Activated CD4-positive, alpha-beta T cell treated with anti-CD3 and anti-CD28 coated beads, Interleukin-2, Interleukin-4, amounts not matched to agents 100 ng/mL and 50 ng/mL, durations not matched to agents 16 hours and 8 hours (primary cell): Measurements from ENCODE around the gene SOCS7.

Experiments
- DNase-seq: peaks from one replicate; pipeline ENCODE4 v3.0.0-alpha.2; 2020; ENCODE audit warnings: low spot score

Gene SOCS7, protein sequence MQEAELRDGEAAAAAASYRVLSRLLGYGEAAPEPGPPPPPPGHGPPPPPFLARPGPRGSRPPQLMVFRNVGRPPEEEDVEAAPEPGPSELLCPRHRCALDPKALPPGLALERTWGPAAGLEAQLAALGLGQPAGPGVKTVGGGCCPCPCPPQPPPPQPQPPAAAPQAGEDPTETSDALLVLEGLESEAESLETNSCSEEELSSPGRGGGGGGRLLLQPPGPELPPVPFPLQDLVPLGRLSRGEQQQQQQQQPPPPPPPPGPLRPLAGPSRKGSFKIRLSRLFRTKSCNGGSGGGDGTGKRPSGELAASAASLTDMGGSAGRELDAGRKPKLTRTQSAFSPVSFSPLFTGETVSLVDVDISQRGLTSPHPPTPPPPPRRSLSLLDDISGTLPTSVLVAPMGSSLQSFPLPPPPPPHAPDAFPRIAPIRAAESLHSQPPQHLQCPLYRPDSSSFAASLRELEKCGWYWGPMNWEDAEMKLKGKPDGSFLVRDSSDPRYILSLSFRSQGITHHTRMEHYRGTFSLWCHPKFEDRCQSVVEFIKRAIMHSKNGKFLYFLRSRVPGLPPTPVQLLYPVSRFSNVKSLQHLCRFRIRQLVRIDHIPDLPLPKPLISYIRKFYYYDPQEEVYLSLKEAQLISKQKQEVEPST

DNA sequence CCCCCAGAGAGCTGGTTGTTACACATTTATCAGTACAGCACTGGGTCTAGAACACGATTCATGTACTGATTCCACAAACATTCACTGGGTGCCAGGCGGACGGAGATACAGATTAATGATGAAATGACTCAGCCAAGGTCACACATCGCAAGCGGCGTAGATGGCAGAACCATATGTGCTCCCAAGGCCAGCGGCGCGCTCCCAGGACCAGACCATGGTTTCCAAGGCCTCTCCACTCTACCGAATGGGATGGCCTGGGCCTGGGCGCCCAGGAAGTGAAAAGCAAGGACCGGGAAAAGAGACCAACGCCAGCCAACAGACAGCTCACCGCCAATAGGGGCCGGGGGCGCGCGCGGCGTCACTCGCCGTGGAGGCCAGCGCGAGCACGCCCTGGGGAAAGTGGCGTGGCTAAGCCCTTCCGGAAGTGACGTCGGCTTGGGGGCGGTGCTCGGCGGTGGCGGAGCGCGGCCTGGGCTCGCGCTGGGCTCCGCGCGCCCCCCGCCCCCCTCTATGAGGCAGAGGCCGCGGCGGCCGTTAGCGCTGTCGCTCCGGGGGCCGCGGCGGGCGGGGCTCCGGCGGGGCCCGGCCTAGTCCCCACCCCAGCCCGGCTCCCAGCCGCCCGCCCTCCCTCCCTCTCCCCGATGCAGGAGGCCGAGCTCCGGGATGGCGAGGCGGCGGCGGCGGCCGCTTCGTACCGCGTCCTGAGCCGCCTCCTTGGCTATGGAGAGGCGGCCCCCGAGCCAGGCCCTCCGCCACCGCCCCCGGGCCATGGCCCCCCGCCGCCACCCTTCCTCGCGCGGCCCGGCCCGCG is at the start of gene SOCS7:
Gene SOCS7 (plus strand): TSS at position 433 of the 811 bp plus-strand sequence. CDS start 209 bp downstream, at position 642.
- peak; percentile 93 for DNase-seq

DNA sequence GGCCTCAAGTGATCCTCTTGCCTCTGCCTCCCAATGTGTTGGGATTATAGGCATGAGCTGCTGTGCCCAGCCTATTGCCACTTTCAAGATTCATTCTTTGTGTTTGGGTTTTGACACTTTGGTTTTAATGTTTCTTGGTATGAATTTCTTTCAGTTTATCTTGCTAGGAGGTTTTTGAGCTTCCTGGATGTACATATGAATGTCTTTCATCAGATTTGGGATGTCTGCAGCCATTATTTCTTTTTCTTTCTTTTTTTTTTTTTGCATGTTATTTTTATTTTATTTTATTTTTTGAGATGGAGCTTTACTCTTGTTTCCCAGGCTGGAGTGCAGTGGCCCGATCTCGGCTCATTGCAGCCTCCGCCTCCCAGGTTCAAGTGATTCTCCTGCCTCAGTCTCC is 36.1 kb upstream of the SOCS7 start:
- DNase-seq, result peak; percentile 35

DNA sequence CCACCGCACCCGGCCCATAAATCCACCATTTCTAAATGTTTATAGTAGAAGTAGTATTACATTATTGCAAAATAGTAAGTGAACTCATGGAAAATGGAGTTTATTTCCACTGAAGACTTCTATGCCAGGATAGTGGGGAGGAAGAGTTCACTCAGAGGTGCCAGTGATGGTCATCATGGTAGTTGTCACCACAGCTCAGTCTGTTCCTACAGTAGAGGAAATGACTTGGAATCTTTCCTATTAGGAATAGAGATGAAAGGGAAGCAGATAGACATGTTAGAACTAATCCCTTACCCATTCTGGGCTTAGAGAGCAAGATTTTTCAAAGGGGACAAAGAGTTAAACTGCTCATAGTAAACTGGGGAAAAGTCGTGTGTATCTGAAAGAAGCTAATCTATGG is 34.6 kb upstream of the SOCS7 start:
- DNase-seq, result no peak

DNA sequence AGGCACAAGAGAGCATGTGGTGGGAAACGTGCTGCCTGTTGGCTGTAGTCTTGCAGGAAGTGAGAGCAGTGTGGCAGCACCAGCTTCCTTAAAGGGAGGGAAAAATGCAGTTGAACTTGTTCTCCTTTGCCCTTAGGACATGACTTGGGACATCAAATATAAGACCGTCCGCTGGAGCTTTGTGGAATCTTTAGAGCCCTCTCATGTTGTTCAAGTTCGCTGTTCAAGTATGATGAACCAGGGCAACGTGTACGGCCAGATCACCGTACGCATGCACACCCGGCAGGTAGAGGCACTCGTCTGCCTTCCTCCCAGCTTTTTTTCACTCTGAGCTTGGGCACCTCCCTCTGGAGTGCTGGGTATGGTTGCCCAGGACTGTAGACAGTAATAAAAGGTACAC is 31.2 kb upstream of the SOCS7 start:
- DNase-seq, result no peak

DNA sequence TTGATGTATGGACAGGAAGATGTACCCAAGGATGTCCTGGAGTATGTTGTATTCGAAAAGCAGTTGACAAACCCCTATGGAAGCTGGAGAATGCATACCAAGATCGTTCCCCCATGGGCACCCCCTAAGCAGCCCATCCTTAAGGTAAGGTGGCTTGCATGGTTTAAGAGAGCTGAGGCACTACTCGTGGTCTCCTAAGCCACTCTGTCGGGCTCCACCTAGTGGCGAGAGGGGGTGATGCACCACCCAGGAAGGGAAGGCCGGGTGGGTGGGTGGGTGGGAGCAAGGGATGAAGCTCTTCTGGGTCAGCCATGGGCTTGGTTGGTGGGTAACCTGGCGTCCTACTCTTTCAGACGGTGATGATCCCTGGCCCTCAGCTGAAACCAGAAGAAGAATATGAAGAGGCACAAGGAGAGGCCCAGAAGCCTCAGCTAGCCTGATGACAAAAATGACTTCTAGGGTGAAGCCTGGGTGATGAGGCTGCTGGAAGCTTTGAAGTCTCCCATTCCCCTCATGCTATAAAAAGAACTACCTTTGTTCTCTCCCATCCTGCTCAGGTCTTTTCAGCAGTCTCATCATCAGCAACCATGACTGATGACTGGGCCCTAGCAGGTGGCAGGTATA is 29.4 kb upstream of the SOCS7 start:
- peak; percentile 73 for DNase-seq

DNA sequence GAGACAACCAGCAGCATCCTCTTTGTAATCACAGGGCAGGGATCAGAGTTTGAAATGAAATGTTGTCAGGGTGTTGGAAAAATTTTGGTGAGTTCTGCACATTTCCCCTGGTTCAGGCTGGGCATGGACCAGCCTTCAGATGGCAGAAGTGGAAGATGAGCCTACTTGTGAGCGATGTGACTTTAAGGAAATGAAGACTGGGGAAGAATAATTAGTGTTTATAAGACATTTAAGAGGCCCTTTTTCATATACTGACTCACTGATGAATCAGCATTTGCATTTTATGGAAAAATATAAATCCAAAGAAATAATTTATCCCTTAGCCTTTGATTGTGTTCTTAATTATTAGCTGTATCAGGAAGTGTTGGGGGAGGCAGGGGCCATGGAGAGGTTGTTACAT is 28.7 kb upstream of the SOCS7 start:
- DNase-seq, result no peak

DNA sequence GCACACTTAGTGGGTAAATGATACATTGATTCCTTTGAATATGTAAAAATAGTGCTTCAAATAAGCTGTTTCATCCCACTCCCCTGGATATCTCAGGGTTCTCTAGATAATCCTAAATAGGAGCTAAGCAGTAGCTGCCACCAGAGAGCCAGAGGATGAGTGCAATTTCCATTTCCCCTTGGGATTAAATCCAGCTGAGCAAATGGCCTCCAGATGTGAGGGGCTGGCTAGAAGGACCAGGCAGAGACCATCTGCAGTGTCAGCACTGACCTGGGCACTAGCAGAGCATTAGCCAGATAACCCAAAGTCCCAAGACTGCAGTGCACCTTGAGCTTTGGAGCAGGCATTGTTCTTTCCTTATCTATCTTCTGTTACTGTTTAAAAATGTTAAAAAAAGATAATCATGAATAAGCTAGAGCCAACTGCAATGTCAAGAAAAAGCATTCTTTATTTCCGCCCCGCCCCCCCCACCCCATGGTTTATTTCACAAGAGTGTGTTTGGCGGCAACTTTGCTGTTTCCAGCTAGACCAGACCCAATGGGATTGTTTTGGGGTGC is 27.4 kb upstream of the SOCS7 start:
- no peak for DNase-seq

DNA sequence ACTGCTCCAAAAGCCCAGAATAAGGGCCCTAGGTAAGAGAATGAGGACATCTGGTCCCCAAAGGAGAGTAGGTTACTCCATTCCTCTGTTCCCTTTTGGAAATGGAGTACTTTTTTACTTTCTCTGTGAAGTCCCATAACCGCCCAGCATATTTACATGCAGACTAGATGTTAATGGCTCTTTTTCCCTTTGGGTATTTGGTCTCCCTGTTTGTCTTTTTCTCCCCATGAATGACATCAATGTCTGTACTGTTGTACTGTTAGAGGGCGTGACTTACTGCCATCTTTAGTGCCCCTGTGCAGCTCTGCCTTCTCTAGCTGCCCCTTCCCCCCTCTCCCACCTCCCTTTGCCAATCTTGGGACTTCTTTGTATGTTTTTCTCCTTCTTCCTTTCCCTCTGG is 26.9 kb upstream of the SOCS7 start:
- DNase-seq, result no peak

DNA sequence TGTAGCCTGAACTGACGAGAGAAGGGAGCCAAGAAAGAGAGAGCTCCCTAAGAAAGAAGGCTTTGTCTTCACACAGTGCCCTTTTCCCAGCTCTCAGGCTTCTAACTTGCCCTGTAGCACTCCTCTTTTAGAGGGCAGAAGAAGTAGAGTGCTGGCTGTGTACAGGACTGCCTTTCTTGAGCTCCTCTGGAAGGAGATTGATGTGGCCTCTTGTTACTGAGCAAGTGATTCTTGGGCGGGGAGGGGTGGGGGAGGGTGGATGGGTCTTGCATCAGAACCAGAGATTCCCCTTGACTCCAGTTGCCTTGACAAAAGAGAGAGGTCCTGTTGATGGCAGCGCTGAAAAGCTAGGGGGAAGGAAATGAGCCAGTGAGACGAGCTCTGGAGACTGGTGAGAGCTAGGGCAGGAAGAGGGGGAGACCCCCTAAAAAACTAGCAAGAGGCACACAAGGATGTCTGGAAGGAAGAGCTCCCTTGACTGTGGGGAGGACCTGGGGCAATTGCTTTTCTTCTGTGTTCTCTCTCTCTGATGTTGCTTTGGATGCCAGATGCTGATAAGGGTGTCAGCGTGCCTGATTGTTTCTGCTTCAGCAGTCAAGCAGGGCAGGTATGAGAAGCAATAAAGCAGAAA is 26.3 kb upstream of the SOCS7 start:
- no peak for DNase-seq

DNA sequence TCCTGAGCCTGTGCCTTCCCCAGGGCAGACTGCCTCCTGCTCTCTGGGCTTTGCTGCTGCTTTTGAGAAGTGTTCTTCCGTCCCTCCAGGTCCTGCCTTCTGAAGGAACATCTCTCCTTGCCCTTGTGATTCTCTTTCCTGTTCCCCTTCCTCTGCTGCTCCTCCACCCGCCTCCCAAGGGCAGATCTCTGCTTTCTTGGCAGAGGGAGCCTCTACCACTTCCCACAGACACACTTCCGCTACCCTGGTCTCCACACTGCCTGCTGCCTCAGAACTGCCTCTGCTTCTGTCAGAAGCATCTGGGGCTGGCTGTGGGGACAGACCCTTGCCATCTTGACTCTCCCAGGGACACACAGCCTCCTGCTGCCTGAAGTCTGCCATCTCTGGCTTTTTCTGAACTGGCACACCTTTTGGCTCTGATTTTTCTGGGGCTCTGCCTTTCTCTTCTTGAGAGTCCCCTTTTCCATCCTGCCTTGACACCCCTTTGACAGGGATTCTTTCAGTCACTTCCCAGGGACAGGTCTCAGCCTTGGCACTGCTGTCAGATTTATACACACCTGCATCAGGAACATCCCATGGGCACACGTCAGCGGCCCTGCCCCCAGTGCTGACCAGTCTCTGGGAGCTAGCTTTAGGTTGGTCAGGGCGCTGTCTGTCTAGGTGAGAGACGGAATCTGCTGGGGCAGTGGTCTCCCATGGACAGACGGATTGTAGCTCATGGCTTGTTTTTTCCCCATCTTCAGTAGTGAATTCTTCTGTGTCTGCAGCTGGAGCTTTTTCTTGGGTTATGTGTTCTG is 24.4 kb upstream of the SOCS7 start:
- no peak for DNase-seq

DNA sequence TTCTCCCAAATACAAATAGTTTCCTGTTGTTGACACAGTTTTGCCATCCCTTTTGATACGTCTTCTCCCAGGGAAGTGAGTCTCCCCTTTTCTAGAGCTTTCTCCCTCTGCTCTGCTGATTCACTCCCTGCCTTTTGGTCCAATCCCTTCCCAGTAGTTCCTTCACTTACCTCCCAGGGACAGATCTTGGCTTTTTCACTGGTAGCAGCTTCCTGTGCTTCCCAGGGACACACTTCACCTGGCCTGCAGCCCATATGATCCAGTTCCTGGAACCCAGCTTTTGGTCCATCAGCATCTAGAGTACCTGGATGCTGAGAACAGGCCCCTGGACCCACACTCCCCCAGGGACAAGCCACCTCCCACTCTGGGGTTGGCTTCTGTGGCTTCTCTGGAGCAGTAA is 23.7 kb upstream of the SOCS7 start:
- no peak for DNase-seq

DNA sequence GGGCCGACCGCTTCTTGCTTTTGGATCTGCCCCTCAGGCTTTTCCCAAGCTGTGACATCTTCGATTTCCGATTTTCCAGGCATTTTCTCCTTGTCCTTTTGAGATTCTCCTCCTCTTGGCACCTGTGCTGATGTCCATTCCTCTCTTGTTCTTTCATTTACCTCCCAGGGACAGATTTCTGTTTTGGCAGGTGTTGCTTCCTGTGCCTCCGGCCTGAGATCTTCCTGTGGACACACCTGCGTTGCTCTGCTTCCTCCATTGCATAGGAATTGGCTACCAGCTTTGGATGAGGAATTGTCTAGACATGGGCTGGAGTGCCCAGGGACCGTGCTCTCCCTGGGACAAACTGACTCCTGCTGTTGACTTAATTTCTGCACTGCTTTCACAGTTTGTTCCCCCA is 23.0 kb upstream of the SOCS7 start:
- DNase-seq, result no peak

DNA sequence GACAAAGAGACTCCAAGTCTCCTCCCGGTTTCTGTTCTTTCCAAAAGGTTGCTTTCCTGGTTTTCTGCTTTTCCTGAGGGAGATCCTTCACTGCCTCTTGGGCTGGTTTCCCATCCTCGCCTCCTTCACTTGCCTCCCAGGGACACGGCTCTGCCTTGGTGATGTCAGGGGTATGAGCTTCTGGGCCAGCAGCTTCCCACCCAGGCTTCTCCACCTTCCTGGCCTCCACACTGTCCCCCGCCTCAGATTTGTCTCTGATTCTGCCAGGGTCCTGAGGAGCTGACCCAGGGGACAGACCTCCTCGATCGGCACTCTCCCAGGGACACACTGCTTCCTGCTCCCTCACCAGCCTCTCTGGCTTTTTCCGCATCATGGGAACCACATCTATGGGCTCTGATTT is 22.4 kb upstream of the SOCS7 start:
- no peak for DNase-seq

DNA sequence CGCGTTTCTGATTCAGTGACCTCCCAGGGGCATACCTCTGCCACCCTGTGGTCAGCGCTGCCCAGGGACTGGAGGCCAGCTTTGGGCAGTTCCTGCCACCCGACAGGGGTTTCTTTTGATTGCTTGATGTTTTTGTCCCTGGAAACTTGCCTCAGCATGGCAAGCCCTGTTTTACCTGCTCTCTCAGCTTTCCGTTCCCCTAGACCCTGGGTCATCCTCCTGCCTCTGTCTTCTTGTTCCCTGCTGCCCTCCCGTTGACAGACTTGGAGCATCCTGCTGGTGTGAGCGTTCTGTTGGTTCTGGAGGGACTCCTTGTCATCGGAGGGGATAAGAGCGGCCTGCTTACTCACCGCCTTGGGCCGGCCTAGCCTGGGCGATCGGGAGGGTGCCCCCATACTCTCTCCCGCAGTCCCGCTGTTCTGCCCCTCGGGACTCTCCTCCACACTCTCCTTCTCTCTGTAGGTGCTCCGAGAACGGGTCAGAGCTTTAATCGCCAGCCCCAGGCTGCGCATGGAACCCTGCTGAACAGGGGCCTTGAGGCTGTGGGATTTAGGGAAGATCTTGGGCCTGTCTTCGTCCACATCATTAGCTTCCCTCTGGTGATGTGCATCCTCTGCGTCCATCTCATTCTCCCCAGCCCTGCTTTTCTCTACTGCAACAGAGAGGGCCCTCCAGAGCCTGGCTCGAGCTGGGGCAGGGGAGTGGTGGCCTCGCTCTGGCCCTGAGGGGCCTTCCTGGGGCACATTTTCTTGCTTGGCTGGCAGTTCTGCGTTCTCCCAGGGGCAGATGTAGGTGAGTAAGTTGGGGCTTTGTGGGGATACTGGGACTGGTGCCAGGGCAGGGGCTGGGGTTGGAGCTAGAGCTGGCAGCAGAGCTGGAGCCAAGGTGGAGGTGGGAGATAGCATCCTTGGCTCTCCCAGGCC is 21.6 kb upstream of the SOCS7 start:
- no peak for DNase-seq

DNA sequence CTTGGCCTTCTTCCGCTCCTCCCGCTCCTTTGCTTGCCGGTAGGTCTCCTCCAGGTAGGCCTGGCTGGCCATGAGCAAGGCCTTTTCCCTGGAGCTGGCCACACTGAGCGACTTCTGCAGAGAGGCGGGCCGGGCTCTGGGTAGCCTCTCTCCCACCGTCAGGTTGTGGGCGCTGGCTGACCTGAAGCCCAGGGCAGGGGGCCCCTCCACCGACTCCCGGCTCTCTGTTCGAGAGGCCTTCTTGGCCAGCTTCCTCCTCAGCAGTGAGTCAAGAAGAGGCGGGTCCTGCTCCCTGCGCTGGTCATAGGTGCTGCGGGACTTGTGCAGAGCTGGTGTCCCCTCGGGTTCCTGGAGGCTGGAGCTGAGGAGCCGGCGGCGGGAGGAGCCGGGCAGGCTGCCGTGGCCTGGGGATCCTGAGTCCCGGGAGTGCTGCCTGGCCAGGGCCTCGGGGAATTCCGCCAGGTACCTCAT is 20.7 kb upstream of the SOCS7 start:
- no peak for DNase-seq

DNA sequence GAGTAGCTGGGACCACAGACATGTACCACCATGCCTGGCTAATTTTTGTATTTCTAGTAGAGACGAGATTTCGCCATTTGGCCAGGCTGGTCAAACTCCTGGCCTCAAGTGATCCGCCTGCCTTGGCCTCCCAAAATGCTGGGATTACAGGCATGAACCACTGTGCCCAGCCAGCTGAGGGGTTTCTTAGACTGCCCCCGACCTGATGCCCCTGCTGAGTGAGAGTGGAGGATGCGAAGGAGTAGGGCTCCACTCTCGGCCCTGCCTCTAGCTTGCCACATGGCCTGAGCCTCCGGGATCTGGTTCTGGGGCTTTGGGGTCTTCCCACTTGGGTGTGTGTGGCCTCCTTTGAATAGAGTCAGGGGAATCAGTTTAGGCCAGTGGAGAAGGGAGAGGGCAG is 18.9 kb upstream of the SOCS7 start:
- DNase-seq, result no peak

DNA sequence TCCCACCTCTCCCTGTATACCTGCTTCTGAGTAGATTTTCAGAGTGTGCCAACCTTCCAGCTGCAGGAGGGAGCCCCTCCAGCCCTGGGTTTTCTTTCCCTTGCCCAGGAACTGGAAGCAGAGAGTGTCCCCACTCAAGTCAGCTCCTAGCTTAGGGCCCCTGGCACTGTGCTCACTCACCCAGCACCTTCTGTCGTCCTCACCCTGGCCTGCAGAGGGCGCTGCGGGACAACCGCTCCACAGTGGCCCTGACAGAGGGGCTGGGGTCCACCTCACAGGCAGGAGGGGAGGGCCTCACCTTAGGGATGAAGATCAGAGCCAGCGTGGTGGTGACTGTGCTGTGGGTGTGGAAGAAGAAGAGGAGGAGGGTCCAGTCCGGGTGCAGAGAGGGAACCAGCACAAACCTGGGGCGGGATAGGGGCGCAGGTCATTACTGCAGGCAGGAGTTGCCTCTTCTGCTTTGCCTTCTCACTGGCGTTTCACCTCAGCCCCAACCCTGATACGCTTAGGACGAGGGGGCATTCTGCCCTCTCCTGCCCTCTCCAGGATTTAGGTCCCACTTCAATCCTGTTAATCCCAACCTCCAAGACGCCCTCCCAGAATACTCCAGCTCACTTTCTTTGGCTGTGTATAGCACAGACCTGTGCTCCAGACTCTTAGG is 17.9 kb upstream of the SOCS7 start:
- peak; percentile 54 for DNase-seq

DNA sequence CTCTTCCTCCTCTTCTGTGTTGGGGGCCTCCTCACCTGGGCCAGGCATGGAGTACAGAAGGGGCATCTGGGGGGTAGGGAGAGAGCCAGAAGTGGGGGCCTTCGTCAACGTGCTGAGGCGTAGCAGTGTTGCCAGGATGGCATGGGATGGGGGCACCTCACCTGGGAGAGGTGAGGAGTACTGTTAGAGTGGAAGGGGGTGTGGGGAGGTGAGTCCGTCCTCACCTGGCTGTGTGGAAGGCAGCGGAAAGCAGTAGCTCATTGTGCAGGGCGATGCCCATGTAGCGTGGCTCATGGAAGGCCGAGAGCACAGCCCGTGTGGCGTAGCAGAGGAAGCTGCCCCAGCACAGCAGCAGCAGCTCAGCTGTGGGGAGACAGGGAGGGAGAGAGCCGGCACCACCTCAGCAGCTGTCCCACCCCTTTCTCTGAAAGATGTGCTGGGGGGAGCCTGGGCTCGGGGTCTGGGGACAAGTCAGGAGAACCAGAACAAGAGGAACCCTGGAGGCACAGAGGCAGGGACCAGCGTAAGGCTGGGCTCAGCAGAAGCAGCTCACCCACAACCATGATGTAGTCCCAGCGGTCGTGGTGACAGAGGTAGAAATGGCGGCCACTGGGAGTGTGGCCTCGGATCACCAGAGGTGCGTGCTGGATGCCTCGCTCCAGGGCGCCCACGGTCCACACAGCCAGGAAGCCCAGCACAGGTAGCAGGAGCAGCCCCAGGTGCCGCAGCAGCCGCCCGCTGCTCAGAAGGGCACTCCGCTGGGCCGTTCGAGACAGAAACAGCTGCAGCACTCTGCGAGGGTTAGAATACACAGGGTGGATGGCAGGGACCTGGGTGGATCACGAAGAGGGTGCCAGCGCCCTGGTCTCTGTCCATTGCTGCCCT is 16.9 kb upstream of the SOCS7 start:
- no peak for DNase-seq
